ENCODE measurements around the gene SWSAP1.

DNA sequence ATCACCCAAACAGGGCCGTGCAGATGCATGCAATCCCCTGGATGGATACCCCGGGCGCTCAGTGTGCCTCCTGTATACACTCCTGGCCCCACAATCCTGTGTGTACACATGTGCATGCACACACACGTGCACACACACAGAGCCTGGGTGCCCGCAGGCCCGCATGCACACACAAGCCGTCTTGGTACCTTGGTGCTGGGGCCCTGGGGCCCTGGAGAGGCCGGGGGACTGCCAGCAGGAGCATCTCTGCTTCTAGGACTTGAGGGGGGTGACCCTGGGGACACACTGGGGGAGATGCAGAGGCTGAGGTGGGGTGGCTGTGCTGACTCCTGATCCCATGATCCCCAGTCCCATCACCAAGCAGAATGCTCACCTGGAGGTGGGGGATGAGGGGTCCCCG, 25.2 kb downstream of the SWSAP1 start:
- no peak for TF ChIP-seq POLR2A (IDR thresholded peaks at IDR 0.05; ENCODE audit: low read length)
- no peak for TF ChIP-seq GATA1 (IDR thresholded peaks at IDR 0.05; ENCODE audit: low read depth, low read length)
